Mesendoderm (in vitro differentiated cells): ENCODE data around the gene GRIN1.

Experiments
- DNase-seq: peaks from one replicate; pipeline ENCODE4 v3.0.0; 2013
- H2AK5ac ChIP-seq: 2 replicates; pipeline ENCODE4 v1.6.1; 2013; ENCODE audit warnings: low read length, inconsistent platforms
- H2BK120ac ChIP-seq: 2 replicates; pipeline ENCODE4 v1.6.1; 2013; ENCODE audit warnings: low read depth, mild to moderate bottlenecking, low read length, moderate library complexity, mixed read lengths
- H2BK15ac ChIP-seq: replicated peaks from 2 replicates; pipeline ENCODE4 v1.6.1; 2013; ENCODE audit warnings: low read depth, mild to moderate bottlenecking, moderate library complexity
- H2BK5ac ChIP-seq: 2 replicates; pipeline ENCODE4 v1.6.1; 2013; ENCODE audit warnings: low read length, inconsistent platforms
- H3K18ac ChIP-seq: 2 replicates; pipeline ENCODE4 v1.6.1; 2013; ENCODE audit warnings: mild to moderate bottlenecking, low read length, mixed read lengths
- H3K23ac ChIP-seq: one replicate; pipeline ENCODE4 v1.6.1; 2013; ENCODE audit warnings: low read length
- H3K27ac ChIP-seq: 2 replicates; pipeline ENCODE4 v1.5.1; 2013; ENCODE audit warnings: low read depth, mild to moderate bottlenecking, inconsistent platforms, low read length, moderate library complexity
- H3K27me3 ChIP-seq: 2 replicates; pipeline ENCODE4 v1.6.1; 2013; ENCODE audit warnings: low read length, control low read depth, mild to moderate bottlenecking, inconsistent platforms; ENCODE audit not compliant: insufficient read depth, poor library complexity
- H3K36me3 ChIP-seq: 2 replicates; pipeline ENCODE4 v1.6.1; 2013; ENCODE audit warnings: low read length, inconsistent platforms; ENCODE audit not compliant: control insufficient read depth, insufficient read depth
- H3K4ac ChIP-seq: one replicate; pipeline ENCODE4 v1.6.1; 2013; ENCODE audit warnings: low read depth, mild to moderate bottlenecking, low read length, moderate library complexity
- H3K4me1 ChIP-seq: 2 replicates; pipeline ENCODE4 v1.6.1; 2013; ENCODE audit warnings: low read depth, low read length, inconsistent platforms; ENCODE audit not compliant: control insufficient read depth
- H3K4me2 ChIP-seq: 2 replicates; pipeline ENCODE4 v1.6.1; 2013; ENCODE audit warnings: low read length
- H3K4me3 ChIP-seq: 2 replicates; pipeline ENCODE4 v1.5.1; 2013; ENCODE audit warnings: mild to moderate bottlenecking, low read length
- H3K56ac ChIP-seq: one replicate; pipeline ENCODE4 v1.6.1; 2013; ENCODE audit warnings: low read length
- H3K79me1 ChIP-seq: 2 replicates; pipeline ENCODE4 v1.6.1; 2013; ENCODE audit warnings: low read length, inconsistent platforms
- H3K79me2 ChIP-seq: 2 replicates; pipeline ENCODE4 v1.6.1; 2013; ENCODE audit warnings: mild to moderate bottlenecking, low read length; ENCODE audit not compliant: control insufficient read depth, insufficient read depth
- H3K9ac ChIP-seq: 2 replicates; pipeline ENCODE4 v1.6.1; 2013; ENCODE audit warnings: low read length, inconsistent platforms
- H4K5ac ChIP-seq: one replicate; pipeline ENCODE4 v1.6.1; 2013; ENCODE audit warnings: low read length
- H4K8ac ChIP-seq: one replicate; pipeline ENCODE4 v1.6.1; 2013; ENCODE audit warnings: low read depth, mild to moderate bottlenecking, control low read depth, low read length, moderate library complexity
- WGBS: extraction: QIAGEN DNeasy Blood & Tissue Kit; methylation state at CpG from one replicate; pipeline ENCODE4 v1.1.7; 2013; ENCODE audit warnings: low lambda C conversion rate, missing lambda C conversion rate; ENCODE audit not compliant: insufficient coverage; ENCODE audit errors: extremely low coverage; 5-methylcytosine and 5-hydroxymethylcytosine counted together

GRIN1 gene

GRCh38 chr9:137194909-137195308, 56.0 kb downstream of the GRIN1 start:
- peaks cover 2% of the 10 kb centered on the region for H3K79me2 ChIP-seq
- no peak overlapping the region for H2BK120ac ChIP-seq
- H3K36me3 ChIP-seq = no peaks in the 10 kb centered on the region
- no peak overlapping the region for H2BK15ac ChIP-seq
- H3K4ac ChIP-seq = no peak overlapping the region
- WGBS = no CpG with 5 or more reads among the region's 10 CpGs
- H3K79me1 ChIP-seq = peaks cover 8% of the 10 kb centered on the region
- no peak overlapping the region for H3K18ac ChIP-seq
- DNase-seq = no peak
- no peak overlapping the region for H3K4me3 ChIP-seq
- no peaks in the 10 kb centered on the region for H3K27me3 ChIP-seq
- no peak overlapping the region for H3K23ac ChIP-seq
- no peak overlapping the region for H2BK5ac ChIP-seq
- H3K4me1 ChIP-seq = no peaks in the 10 kb centered on the region
- H4K8ac ChIP-seq = no peak overlapping the region
- H3K9ac ChIP-seq = no peak overlapping the region
- no peak overlapping the region for H3K27ac ChIP-seq
- no peak overlapping the region for H3K4me2 ChIP-seq
- H2AK5ac ChIP-seq = no peak overlapping the region
- no peak overlapping the region for H4K5ac ChIP-seq
- H3K56ac ChIP-seq = no peak overlapping the region

GRCh38 chr9:137195525-137196220, 56.7 kb downstream of the GRIN1 start:
- H3K9ac ChIP-seq = no peak overlapping the region
- no peaks in the 10 kb centered on the region for H3K36me3 ChIP-seq
- no peak overlapping the region for H3K56ac ChIP-seq
- H3K79me2 ChIP-seq = peaks cover 2% of the 10 kb centered on the region
- no peak overlapping the region for H4K5ac ChIP-seq
- H2BK5ac ChIP-seq = no peak overlapping the region
- H3K4me3 ChIP-seq = no peak overlapping the region
- no peak overlapping the region for H3K4ac ChIP-seq
- DNase-seq = no peak
- no peak overlapping the region for H3K4me2 ChIP-seq
- H3K4me1 ChIP-seq = no peaks in the 10 kb centered on the region
- H2BK120ac ChIP-seq = no peak overlapping the region
- no peak overlapping the region for H3K27ac ChIP-seq
- H3K18ac ChIP-seq = no peak overlapping the region
- H2BK15ac ChIP-seq = no peak overlapping the region
- no CpG with 5 or more reads among the region's 21 CpGs for WGBS
- no peak overlapping the region for H2AK5ac ChIP-seq
- peaks cover 7% of the 10 kb centered on the region for H3K79me1 ChIP-seq
- no peak overlapping the region for H3K23ac ChIP-seq
- H3K27me3 ChIP-seq = no peaks in the 10 kb centered on the region
- H4K8ac ChIP-seq = no peak overlapping the region

- H3K4me3 ChIP-seq = no peak overlapping the region
- no CpG with 5 or more reads among the region's 19 CpGs for WGBS
- no peak for DNase-seq
Measured at GRCh38 chr9:137198051-137198901, 59.3 kb downstream of the GRIN1 start.

GRCh38 chr9:137198902-137199283, 59.9 kb downstream of the GRIN1 start:
- Histone ChIP-seq H4K8ac (no peak overlapping the region), H3K4me2 (no peak overlapping the region), H3K36me3 (no peaks in the 10 kb centered on the region), H2BK15ac (no peak overlapping the region), H3K4me1 (no peaks in the 10 kb centered on the region), H3K79me1 (peaks cover 13% of the 10 kb centered on the region), H2AK5ac (no peak overlapping the region), H3K18ac (no peak overlapping the region), H3K27ac (no peak overlapping the region), H3K27me3 (no peaks in the 10 kb centered on the region), H3K4ac (no peak overlapping the region), H3K56ac (peak overlapping the region; percentile 67), H2BK5ac (no peak overlapping the region), H4K5ac (no peak overlapping the region), H3K9ac (peak overlapping the region; percentile 15), H3K79me2 (peaks cover 4% of the 10 kb centered on the region), H3K23ac (no peak overlapping the region), H2BK120ac (no peak overlapping the region), H3K4me3 (no peak overlapping the region)
- no peak for DNase-seq
- no CpG with 5 or more reads among the region's 11 CpGs for WGBS

More at GRCh38 chr9:137198051-137198901, 59.3 kb downstream of the GRIN1 start:
- Histone ChIP-seq H3K4me2 (no peak overlapping the region), H3K27ac (no peak overlapping the region), H3K4ac (no peak overlapping the region), H3K79me2 (peaks cover 2% of the 10 kb centered on the region), H2BK120ac (no peak overlapping the region), H3K79me1 (peaks cover 11% of the 10 kb centered on the region), H4K8ac (no peak overlapping the region), H2BK15ac (no peak overlapping the region), H4K5ac (no peak overlapping the region), H2BK5ac (no peak overlapping the region), H3K9ac (peak overlapping the region; percentile 34), H3K36me3 (no peaks in the 10 kb centered on the region), H2AK5ac (no peak overlapping the region), H3K56ac (peak overlapping the region; percentile 15), H3K27me3 (no peaks in the 10 kb centered on the region), H3K23ac (no peak overlapping the region), H3K18ac (no peak overlapping the region), H3K4me1 (no peaks in the 10 kb centered on the region)

GRCh38 chr9:137199411-137200121, 60.6 kb downstream of the GRIN1 start:
- H4K8ac ChIP-seq = no peak overlapping the region
- no peaks in the 10 kb centered on the region for H3K27me3 ChIP-seq
- no peak overlapping the region for H2BK120ac ChIP-seq
- no CpG with 5 or more reads among the region's 51 CpGs for WGBS
- H3K18ac ChIP-seq = peak overlapping the region; percentile 64
- peak overlapping the region; percentile 67 for H3K56ac ChIP-seq
- no peak overlapping the region for H2BK15ac ChIP-seq
- H4K5ac ChIP-seq = no peak overlapping the region
- no peak overlapping the region for H2AK5ac ChIP-seq
- peak; percentile 28 for DNase-seq
- H3K36me3 ChIP-seq = no peaks in the 10 kb centered on the region
- peak overlapping the region; percentile 45 for H3K23ac ChIP-seq
- peaks cover 3% of the 10 kb centered on the region for H3K4me1 ChIP-seq
- peak overlapping the region; percentile 46 for H3K4me2 ChIP-seq
- no peak overlapping the region for H3K27ac ChIP-seq
- H3K79me1 ChIP-seq = peaks cover 19% of the 10 kb centered on the region
- H3K4ac ChIP-seq = peak overlapping the region; percentile 38
- peaks cover 11% of the 10 kb centered on the region for H3K79me2 ChIP-seq
- no peak overlapping the region for H3K4me3 ChIP-seq
- peak overlapping the region; percentile 69 for H3K9ac ChIP-seq
- H2BK5ac ChIP-seq = no peak overlapping the region
